ENCODE results near the gene ACSBG1.

ACSBG1 gene

GRCh38 chr15:78256044-78256437, 21.7 kb upstream of the ACSBG1 start:
- no peak for DNase-seq
- Histone ChIP-seq H3K9me2 (replicated peaks; ENCODE audit: insufficient read depth, low read length) (no peaks in the 10 kb centered on the region), H4K20me1 (ENCODE audit: insufficient read depth, low read length) (no peaks in the 10 kb centered on the region), H3K9me3 (replicated peaks; ENCODE audit: insufficient read depth, low read length) (no peaks in the 10 kb centered on the region), H3F3A (ENCODE audit: insufficient read depth, low read length) (no peaks in the 10 kb centered on the region), H3K36me3 (replicated peaks; ENCODE audit: insufficient read depth, low read length) (no peaks in the 10 kb centered on the region), H3K4me1 (ENCODE audit: low read length) (no peaks in the 10 kb centered on the region), H3K4me2 (ENCODE audit: low read depth, low read length) (no peak overlapping the region), H3K27me3 (replicated peaks; ENCODE audit: insufficient read depth, low read length) (no peaks in the 10 kb centered on the region), H3K27ac (ENCODE audit: low read length) (no peak overlapping the region), H2AFZ (ENCODE audit: low read length) (no peak overlapping the region), H3K79me2 (ENCODE audit: low read length) (no peaks in the 10 kb centered on the region), H3K9ac (ENCODE audit: low read length) (no peak overlapping the region), H3K4me3 (ENCODE audit: low read length) (no peak overlapping the region)
- TF ChIP-seq EZH2phosphoT487 (IDR thresholded peaks at IDR 0.05; ENCODE audit: low read length) (no peak), EZH2 (optimal IDR thresholded peaks at IDR 0.05; ENCODE audit: low read depth, low read length) (no peak), CTCF (IDR thresholded peaks at IDR 0.05; ENCODE audit: low read length) (no peak)

- no peak overlapping the region for H3K4me2 ChIP-seq (ENCODE audit: low read depth, low read length)
- TF ChIP-seq CTCF (IDR thresholded peaks at IDR 0.05; ENCODE audit: low read length): no peak
- TF ChIP-seq EZH2 (optimal IDR thresholded peaks at IDR 0.05; ENCODE audit: low read depth, low read length): no peak
- TF ChIP-seq EZH2phosphoT487 (IDR thresholded peaks at IDR 0.05; ENCODE audit: low read length): no peak
- H3K9ac ChIP-seq (ENCODE audit: low read length): no peak overlapping the region
- no peaks in the 10 kb centered on the region for H3F3A ChIP-seq (ENCODE audit: insufficient read depth, low read length)
- DNase-seq: no peak
- no peak overlapping the region for H2AFZ ChIP-seq (ENCODE audit: low read length)
- no peaks in the 10 kb centered on the region for H3K9me2 ChIP-seq (replicated peaks; ENCODE audit: insufficient read depth, low read length)
- H3K79me2 ChIP-seq (ENCODE audit: low read length): no peaks in the 10 kb centered on the region
- H3K27ac ChIP-seq (ENCODE audit: low read length): no peak overlapping the region
- H3K9me3 ChIP-seq (replicated peaks; ENCODE audit: insufficient read depth, low read length): no peaks in the 10 kb centered on the region
- H4K20me1 ChIP-seq (ENCODE audit: insufficient read depth, low read length): no peaks in the 10 kb centered on the region
- H3K4me1 ChIP-seq (ENCODE audit: low read length): no peaks in the 10 kb centered on the region
- no peaks in the 10 kb centered on the region for H3K36me3 ChIP-seq (replicated peaks; ENCODE audit: insufficient read depth, low read length)
- no peak overlapping the region for H3K4me3 ChIP-seq (ENCODE audit: low read length)
- H3K27me3 ChIP-seq (replicated peaks; ENCODE audit: insufficient read depth, low read length): no peaks in the 10 kb centered on the region
These were observed 21.2 kb upstream of the ACSBG1 start for GRCh38 chr15:78255421-78256043.

- H3K79me2 ChIP-seq (ENCODE audit: low read length): no peaks in the 10 kb centered on the region
- TF ChIP-seq EZH2phosphoT487 (IDR thresholded peaks at IDR 0.05; ENCODE audit: low read length) (no peak), CTCF (IDR thresholded peaks at IDR 0.05; ENCODE audit: low read length) (no peak), EZH2 (optimal IDR thresholded peaks at IDR 0.05; ENCODE audit: low read depth, low read length) (no peak)
- H2AFZ ChIP-seq (ENCODE audit: low read length): no peak overlapping the region
- no peaks in the 10 kb centered on the region for H3K4me1 ChIP-seq (ENCODE audit: low read length)
- no peaks in the 10 kb centered on the region for H3F3A ChIP-seq (ENCODE audit: insufficient read depth, low read length)
- no peak overlapping the region for H3K27ac ChIP-seq (ENCODE audit: low read length)
- no peaks in the 10 kb centered on the region for H4K20me1 ChIP-seq (ENCODE audit: insufficient read depth, low read length)
- no peak overlapping the region for H3K4me2 ChIP-seq (ENCODE audit: low read depth, low read length)
- H3K9ac ChIP-seq (ENCODE audit: low read length): no peak overlapping the region
- H3K9me2 ChIP-seq (replicated peaks; ENCODE audit: insufficient read depth, low read length): no peaks in the 10 kb centered on the region
- no peaks in the 10 kb centered on the region for H3K27me3 ChIP-seq (replicated peaks; ENCODE audit: insufficient read depth, low read length)
- no peaks in the 10 kb centered on the region for H3K9me3 ChIP-seq (replicated peaks; ENCODE audit: insufficient read depth, low read length)
- H3K4me3 ChIP-seq (ENCODE audit: low read length): no peak overlapping the region
- no peak for DNase-seq
- H3K36me3 ChIP-seq (replicated peaks; ENCODE audit: insufficient read depth, low read length): no peaks in the 10 kb centered on the region
These were observed 16.8 kb upstream of the ACSBG1 start for GRCh38 chr15:78251136-78251535.

All from MM.1S (cell line).